ENCODE measurements around the gene DUT.
"Not testable (repeated sequence)": the region's sequence is repeated elsewhere in the genome, so short reads cannot be mapped to it uniquely, and the experiment has no call there.

DUT gene

GRCh38 chr15:48330855-48331795, at the start of gene DUT:
Gene DUT, plus strand, starts transcription at chr15:48331429. Its CDS starts 87 bp downstream, at chr15:48331516.
- DNase-seq (ENCODE audit: low read depth in 2 of 2): peak in 1 of 2 experiments; percentile 39

GRCh38 chr15:48281674-48282073, 49.6 kb upstream of the DUT start:
- no peak for DNase-seq (ENCODE audit: low read depth in 2 of 2)

- DNase-seq (ENCODE audit: low read depth in 2 of 2): no peak
These were observed 49.0 kb upstream of the DUT start for GRCh38 chr15:48282216-48282615.

GRCh38 chr15:48283396-48284145, 47.7 kb upstream of the DUT start:
- no peak for DNase-seq (ENCODE audit: low read depth in 2 of 2)

GRCh38 chr15:48285329-48286214, 45.7 kb upstream of the DUT start:
- DNase-seq (ENCODE audit: low read depth in 2 of 2): peak; percentile 49

- no peak for DNase-seq (ENCODE audit: low read depth in 2 of 2)
These were observed 41.6 kb upstream of the DUT start for GRCh38 chr15:48289628-48290027.

- no peak for DNase-seq (ENCODE audit: low read depth in 2 of 2)
These were observed 38.8 kb upstream of the DUT start for GRCh38 chr15:48292458-48292857.

- no peak for DNase-seq (ENCODE audit: low read depth in 2 of 2)
These were observed 33.6 kb upstream of the DUT start for GRCh38 chr15:48297668-48298067.

- DNase-seq (ENCODE audit: low read depth in 2 of 2): no peak
These were observed 32.3 kb upstream of the DUT start for GRCh38 chr15:48298914-48299313.

- DNase-seq (ENCODE audit: low read depth in 2 of 2): no peak
These were observed 31.2 kb upstream of the DUT start for GRCh38 chr15:48300038-48300437.

- DNase-seq (ENCODE audit: low read depth in 2 of 2): no peak
These were observed 26.8 kb upstream of the DUT start for GRCh38 chr15:48304398-48304797.

- DNase-seq (ENCODE audit: low read depth in 2 of 2): no peak
These were observed 24.6 kb upstream of the DUT start for GRCh38 chr15:48306639-48307038.

- no peak for DNase-seq (ENCODE audit: low read depth in 2 of 2)
These were observed 23.6 kb upstream of the DUT start for GRCh38 chr15:48307586-48307985.

- DNase-seq (ENCODE audit: low read depth in 2 of 2): no peak
These were observed 21.5 kb upstream of the DUT start for GRCh38 chr15:48309740-48310139.

GRCh38 chr15:48313216-48313615, 18.0 kb upstream of the DUT start:
- DNase-seq (ENCODE audit: low read depth in 2 of 2): no peak

- DNase-seq (ENCODE audit: low read depth in 2 of 2): no peak
These were observed 16.2 kb upstream of the DUT start for GRCh38 chr15:48315041-48315440.

GRCh38 chr15:48317221-48317620, 14.0 kb upstream of the DUT start:
- DNase-seq (ENCODE audit: low read depth in 2 of 2): no peak

- DNase-seq (ENCODE audit: low read depth in 2 of 2): no peak
These were observed 13.1 kb upstream of the DUT start for GRCh38 chr15:48318131-48318530.

- no peak for DNase-seq (ENCODE audit: low read depth in 2 of 2)
These were observed 7.9 kb upstream of the DUT start for GRCh38 chr15:48323294-48323693.

GRCh38 chr15:48324949-48325348, 6.3 kb upstream of the DUT start:
- no peak for DNase-seq (ENCODE audit: low read depth in 2 of 2)

GRCh38 chr15:48325400-48325799, 5.8 kb upstream of the DUT start:
- DNase-seq (ENCODE audit: low read depth in 2 of 2): no peak

GRCh38 chr15:48326180-48326579, 5.0 kb upstream of the DUT start:
- DNase-seq (ENCODE audit: low read depth in 2 of 2): not testable (repeated sequence)
